Measurements from ENCODE around the gene C2CD2. TPM values are rescaled to one million over a fixed set of nuclear protein-coding genes. Genes with fewer than 3 reads are reported as not detected.

Gene C2CD2
- total RNA-seq = 35.0 and 49.7 TPM in 2 replicates

GRCh38 chr21:41953831-41954653 lies at the start of gene C2CD2:
TSS of gene C2CD2 (minus strand) at chr21:41954018. CDS start at chr21:41953648, 370 bp downstream.

GRCh38 chr21:41879190-41879998 lies 74.4 kb downstream of the C2CD2 start, which contains the start of gene PRDM15:
TSS of gene PRDM15 (minus strand) at chr21:41879344. CDS start at chr21:41860363, 18,981 bp downstream.

Other genes with a start within 250 kb of the C2CD2 start
- gene RIPK4, start 187.0 kb downstream of the C2CD2 start, total RNA-seq = 40.5 and 46.8 TPM in 2 replicates
- 5.0 and 6.2 TPM in 2 replicates for gene PRDM15, start 74.7 kb downstream of the C2CD2 start, total RNA-seq
- 6.5 and 7.0 TPM in 2 replicates for gene ZBTB21, start 56.3 kb upstream of the C2CD2 start, total RNA-seq
- gene UMODL1, start 117.3 kb upstream of the C2CD2 start, total RNA-seq = not detected in 2 replicates

Data from aortic smooth muscle cell (primary cell).